Stimulated activated CD8-positive, alpha-beta memory T cell treated with anti-CD3 and anti-CD28 coated beads, Interleukin-12 subunit alpha, Interleukin-12 subunit beta, amount 100 ng/mL, for 4 hours (primary cell): ENCODE measurements around the gene FGD5.

Experiments
- DNase-seq: peaks from one replicate; pipeline ENCODE4 v3.0.0-alpha.2; 2020; ENCODE audit warnings: low read depth

Gene FGD5

DNA sequence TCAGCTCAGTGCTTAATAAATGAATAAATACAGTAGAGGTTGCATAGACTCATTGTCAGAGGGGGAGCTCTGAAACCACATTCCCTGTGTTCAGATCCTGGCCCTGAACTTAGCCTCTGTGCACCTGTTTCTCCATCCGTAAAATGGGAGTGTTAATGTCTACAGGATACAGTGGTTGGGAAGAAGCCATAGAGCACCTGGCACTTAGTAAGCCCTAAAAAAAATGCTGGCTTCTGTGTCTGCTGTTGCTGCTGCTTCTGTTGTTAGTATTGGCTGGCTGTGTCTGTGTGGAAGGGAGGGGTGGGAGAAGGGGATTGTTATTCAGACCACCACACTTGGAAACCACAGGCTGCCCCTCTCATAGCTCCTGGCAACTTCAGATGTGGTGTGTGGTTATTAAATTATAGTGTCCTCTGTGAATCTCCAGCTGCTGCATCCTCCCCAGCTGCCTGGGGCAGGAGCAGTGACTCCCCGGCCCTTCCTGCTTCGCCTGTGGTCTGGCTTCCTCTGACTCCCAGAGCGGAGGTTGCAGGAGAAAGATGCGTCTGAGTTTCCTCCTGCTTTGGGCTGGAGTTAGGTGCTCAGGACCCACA, 31.0 kb downstream of the FGD5 start:
- DNase-seq = no peak

DNA sequence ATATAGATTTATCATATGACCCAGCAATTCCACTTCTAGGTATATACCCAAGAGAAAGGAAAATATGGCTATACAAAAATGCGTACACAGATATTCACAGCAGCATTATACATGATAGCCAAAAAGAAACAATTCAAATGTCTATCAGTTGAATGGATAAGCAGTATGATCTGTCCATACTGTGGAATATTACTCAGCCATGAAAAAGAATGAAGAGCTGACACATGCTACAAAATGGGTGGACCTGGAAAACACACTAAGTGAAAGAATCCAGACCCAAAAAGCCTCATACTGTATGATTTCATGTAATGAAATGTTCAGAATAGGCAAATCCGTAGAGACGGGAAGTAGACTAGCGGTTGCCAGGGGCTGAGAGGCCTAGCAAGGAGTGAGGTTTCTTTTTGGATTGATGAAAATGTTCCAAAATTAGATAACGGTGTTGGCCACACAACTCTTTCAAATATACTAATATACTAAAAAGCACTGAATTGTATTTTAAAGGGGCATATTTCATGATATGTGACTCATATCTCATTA, 33.4 kb downstream of the FGD5 start:
- DNase-seq = no peak

- no peak for DNase-seq
Observed at GRCh38 chr3:14852717-14853116, 34.0 kb downstream of the FGD5 start.

DNA sequence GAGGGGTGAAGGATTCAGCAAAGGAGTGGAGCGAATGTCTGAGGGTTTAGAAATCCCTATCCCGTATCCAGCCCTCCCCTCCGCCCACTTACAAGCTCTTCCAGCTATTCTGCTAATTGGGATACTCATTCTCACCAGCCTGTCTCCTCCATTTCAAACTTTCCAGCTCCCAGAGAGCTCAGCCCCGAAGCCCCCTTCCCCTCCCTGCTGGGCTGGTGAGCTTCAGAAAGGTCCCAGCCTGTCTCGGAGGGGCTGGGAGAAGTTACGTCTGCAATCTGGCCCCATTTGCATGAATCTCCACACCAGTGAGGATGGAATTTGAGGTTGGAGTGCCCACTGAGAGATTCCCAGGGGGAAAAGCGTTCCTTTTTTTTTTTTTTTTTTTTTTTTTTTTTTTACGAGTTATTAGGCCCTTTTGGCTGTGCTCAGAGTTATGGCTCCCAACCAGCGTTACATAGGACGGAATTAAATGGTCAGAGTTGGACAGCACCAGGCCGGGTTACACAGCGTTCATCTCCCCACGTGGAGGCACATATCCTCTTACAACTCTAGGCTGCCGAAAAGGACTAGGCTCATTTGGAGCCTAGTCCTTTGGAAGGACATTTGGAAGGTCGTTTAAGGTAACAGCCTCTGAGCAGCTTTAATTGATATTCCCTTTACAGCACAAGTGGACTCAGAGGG, 34.6 kb downstream of the FGD5 start:
- DNase-seq = no peak

GRCh38 chr3:14857506-14857905, 38.7 kb downstream of the FGD5 start:
- no peak for DNase-seq

DNA sequence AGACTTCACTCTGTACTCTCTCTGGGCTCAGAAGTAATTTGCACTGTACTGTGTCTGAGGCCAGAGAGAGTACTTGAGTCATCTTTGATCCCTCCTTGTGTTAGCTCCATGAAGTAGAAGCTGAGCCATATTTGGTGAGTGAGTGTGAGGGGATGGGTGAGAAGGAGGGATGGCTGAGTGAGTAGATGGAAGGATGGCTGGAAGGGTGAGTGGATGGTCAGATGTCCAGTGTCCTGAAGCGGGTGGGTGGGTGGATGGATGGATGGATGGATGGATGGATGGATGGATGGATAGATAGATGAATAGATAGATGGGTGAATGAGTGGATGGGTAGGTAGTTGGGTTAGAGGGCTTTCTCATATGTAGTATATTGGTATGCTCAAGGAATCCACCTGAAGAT, 39.3 kb downstream of the FGD5 start:
- DNase-seq = no peak

- DNase-seq = no peak
Observed at GRCh38 chr3:14859880-14860279, 41.1 kb downstream of the FGD5 start.

GRCh38 chr3:14861031-14861430, 42.3 kb downstream of the FGD5 start:
- no peak for DNase-seq

- DNase-seq = no peak
Observed at GRCh38 chr3:14861446-14862302, 42.9 kb downstream of the FGD5 start.

- DNase-seq = no peak
Observed at GRCh38 chr3:14862303-14862660, 43.5 kb downstream of the FGD5 start.

- DNase-seq = no peak
Observed at GRCh38 chr3:14862661-14863230, 44.0 kb downstream of the FGD5 start.

DNA sequence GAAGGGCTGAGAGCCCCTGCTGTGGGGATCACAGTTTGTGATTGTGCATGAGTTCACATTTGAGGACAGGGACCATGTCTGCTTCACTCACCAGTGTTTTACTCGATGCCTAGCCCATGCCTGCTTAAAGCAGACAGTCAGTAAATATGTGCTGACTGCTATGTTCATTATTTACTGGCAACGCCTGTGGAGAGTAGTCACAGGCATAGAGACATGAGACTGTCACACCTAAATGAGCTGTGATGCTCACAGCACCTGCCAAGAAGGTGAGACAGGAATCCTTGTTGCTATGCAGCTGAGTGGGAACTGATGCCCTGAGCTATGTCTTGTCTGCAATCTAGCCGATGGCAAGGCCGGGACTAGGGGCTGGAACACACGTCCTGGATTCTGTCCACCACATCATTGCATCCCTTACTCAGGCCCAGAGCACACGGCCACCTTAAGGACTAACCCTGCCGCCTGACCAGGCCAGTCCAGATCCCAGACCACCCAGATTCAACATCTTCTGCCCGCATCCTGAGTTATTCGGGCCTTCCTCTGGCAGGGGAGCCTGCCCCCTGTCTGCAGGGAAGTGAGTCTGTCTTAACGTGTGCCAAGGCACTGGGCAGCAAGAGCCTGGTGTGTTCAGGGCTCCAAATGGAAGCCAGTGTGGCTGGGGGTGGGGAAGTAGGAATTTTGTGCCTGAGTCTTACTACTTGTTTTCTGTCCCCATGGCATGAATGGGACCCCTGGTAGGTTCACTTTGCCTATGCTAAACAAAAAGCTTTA, 44.8 kb downstream of the FGD5 start:
- no peak for DNase-seq

- DNase-seq = no peak
Observed at GRCh38 chr3:14864131-14864530, 45.4 kb downstream of the FGD5 start.

DNA sequence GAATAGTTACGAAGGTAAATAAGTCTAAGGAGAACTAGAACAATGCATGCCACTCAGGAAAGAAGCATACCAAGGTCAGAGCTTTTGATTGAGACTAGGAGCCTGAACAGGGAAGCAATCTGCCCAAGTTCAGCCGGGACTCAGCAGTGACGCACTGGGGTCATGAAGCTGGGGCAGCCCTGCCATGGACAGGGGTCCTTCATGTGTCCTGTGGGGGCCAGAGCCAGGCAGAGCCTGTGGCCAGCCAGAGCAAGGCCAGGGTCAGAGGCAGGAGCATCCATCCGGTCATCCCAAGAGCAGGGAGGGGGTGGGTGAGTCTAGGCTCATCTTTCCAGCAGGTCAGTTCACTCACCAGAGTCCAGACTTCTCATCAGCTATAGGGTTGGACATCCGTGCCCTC, 47.9 kb downstream of the FGD5 start:
- no peak for DNase-seq

GRCh38 chr3:14867936-14868570, 49.3 kb downstream of the FGD5 start:
- no peak for DNase-seq

DNA sequence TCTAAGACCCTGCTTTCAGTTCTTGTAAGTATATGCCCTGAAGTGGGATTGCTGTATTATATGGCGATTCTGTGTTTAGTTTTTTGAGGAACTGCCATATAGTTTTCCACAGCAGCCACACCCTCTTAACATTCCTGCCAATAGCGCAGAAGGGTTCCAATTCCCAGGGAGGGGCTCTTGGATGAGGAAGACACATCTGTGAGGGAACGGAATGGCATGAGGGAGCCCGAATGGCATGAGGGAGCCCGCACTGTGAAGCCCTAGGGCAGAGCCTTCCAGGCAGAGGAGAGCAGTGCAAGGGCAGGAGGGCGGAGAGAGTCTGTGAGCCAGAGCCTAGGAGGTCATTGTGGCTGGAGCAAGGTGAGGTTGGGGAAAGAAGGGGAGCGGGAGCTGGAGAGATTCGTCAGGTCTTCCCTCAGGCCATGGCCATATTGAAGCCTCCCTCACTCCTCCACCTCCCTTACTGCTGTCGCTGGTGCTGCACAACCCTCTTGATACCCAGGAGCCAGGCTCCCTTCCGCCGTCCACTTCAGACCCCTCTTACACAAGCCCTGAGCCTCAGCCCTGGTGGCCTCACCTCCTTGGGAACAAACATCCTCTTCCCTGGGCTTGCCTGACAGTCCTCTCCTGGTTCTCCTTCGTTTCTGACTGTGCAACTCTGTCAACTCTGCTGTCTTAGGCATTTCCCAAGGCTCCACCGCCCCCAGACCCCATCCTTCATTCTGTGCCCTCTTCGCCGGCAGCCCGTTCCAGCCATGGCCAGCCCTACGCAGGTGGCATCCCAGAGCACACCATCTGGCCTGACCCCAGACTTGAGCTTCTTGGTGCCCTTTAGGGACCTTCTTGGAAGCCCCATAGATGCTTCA, 51.4 kb downstream of the FGD5 start:
- DNase-seq = no peak

DNA sequence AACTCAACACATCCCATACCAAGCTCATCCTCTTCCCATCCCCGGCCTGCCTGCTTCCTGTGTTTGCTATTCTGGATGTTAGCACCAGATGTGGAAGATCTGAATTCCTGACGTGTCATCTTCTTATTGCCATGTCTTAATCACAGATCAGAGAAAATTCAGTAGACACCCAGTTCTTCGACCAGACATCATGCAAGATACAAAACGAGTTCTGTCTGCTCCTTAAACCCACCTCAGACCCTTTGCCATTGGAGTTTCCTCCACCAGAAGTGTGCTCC, 52.0 kb downstream of the FGD5 start:
- no peak for DNase-seq

DNA sequence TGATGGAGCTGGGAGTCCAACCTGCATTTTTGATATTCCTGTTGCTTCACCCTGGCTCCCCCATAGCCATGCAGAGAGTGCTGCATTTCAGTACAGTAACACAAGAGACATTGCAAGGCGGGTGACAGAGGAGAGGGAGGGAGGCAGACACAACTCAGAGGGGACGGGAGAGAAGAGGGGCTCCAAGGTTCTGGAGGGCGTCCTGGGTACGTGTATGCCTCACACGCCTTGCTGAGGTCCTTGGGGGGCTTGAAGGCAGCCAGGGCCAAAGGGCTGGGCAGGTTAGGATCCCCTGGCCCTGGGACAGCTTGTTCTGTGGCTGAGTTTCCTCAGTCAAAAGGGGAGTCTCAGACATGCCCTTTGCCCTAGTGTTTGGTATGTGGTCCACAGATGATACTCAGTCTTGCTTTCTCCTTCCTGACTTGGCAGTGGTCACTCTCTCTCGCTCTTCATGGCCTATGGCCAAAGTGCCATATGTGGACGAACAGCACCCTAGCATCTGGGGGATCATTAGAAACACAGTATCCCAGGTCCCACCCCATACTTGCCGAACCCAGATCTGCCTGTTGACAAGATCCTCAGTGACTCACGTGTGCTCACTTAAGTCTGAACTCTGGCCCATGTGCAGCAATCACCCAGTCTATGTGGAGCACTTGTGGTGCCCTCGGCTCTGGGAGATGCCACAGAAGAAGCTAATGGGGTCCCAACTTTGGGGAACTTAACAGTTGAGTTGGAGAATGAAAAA, 52.9 kb downstream of the FGD5 start:
- no peak for DNase-seq

GRCh38 chr3:14872706-14873105, 53.9 kb downstream of the FGD5 start:
- no peak for DNase-seq

GRCh38 chr3:14874784-14875183, 56.0 kb downstream of the FGD5 start:
- no peak for DNase-seq
